Hepatocyte (in vitro differentiated cells): ENCODE data around the gene CD160. TPM values are rescaled to one million over a fixed set of nuclear protein-coding genes. Genes with fewer than 3 reads are reported as not detected.
A peak's percentile ranks its signal among the peaks of the same experiment; 100 is the strongest.

Experiments used
- DNase-seq: peaks from one replicate; pipeline ENCODE4 v3.0.0-alpha.2; 2016; ENCODE audit warnings: low spot score
- H2AFZ ChIP-seq: fragments of 200-600 bp; sonication (generic); 2 replicates; pipeline ENCODE4 v1.6.0; 2016; ENCODE audit warnings: antibody characterized with exemption, mild to moderate bottlenecking
- H3K27ac ChIP-seq: fragments of 200-600 bp; sonication (generic); 2 replicates; pipeline ENCODE4 v1.5.1; 2016; ENCODE audit warnings: mild to moderate bottlenecking
- H3K27me3 ChIP-seq: fragments of 200-600 bp; sonication (generic); 2 replicates; pipeline ENCODE4 v1.6.1; 2016
- H3K36me3 ChIP-seq: fragments of 200-600 bp; sonication (generic); replicated peaks from 2 replicates; pipeline ENCODE4 v1.5.1; 2016; ENCODE audit warnings: low read depth; ENCODE audit not compliant: insufficient read depth
- H3K4me1 ChIP-seq: fragments of 200-600 bp; sonication (generic); 2 replicates; pipeline ENCODE4 v1.5.1; 2016; ENCODE audit warnings: mild to moderate bottlenecking, moderate library complexity; ENCODE audit not compliant: insufficient read depth
- H3K4me2 ChIP-seq: fragments of 200-600 bp; sonication (generic); 2 replicates; pipeline ENCODE4 v1.6.0; 2016
- H3K4me3 ChIP-seq: fragments of 200-600 bp; sonication (generic); 2 replicates; pipeline ENCODE4 v1.5.1; 2016; ENCODE audit warnings: mild to moderate bottlenecking
- H3K79me2 ChIP-seq: fragments of 200-600 bp; sonication (generic); 2 replicates; pipeline ENCODE4 v1.6.0; 2017; ENCODE audit warnings: mild to moderate bottlenecking
- H3K9me2 ChIP-seq: fragments of 200-600 bp; sonication (generic); replicated peaks from 2 replicates; pipeline ENCODE4 v1.6.0; 2017; ENCODE audit warnings: mild to moderate bottlenecking; ENCODE audit not compliant: insufficient read depth
- H3K9me3 ChIP-seq: fragments of 200-600 bp; sonication (generic); 2 replicates; pipeline ENCODE4 v1.5.1; 2016; ENCODE audit warnings: low read depth, mild to moderate bottlenecking
- H4K20me1 ChIP-seq: fragments of 200-600 bp; sonication (generic); 2 replicates; pipeline ENCODE4 v1.6.0; 2016; ENCODE audit warnings: mild to moderate bottlenecking; ENCODE audit not compliant: insufficient read depth, poor library complexity, severe bottlenecking
- CTCF ChIP-seq: fragments of 200-600 bp; sonication (generic); IDR thresholded peaks from 2 replicates; pipeline ENCODE4 v1.5.1; 2016; ENCODE audit warnings: antibody characterized with exemption, mild to moderate bottlenecking; ENCODE audit not compliant: poor library complexity
- EZH2 ChIP-seq: fragments of 200-600 bp; sonication (generic); IDR thresholded peaks from 2 replicates; pipeline ENCODE4 v1.6.1; 2016; ENCODE audit warnings: antibody characterized with exemption, mild to moderate bottlenecking, borderline replicate concordance
- EZH2phosphoT487 ChIP-seq: fragments of 200-600 bp; sonication (generic); IDR thresholded peaks from one replicate; pipeline ENCODE4 v1.6.1; 2018; ENCODE audit warnings: antibody characterized with exemption, mild to moderate bottlenecking, low read depth, moderate library complexity; ENCODE audit not compliant: unreplicated experiment, severe bottlenecking
- WGBS: methylation state at CpG from one replicate; pipeline ENCODE4 v1.1.6; 2016; ENCODE audit warnings: low lambda C conversion rate; ENCODE audit errors: missing lambda C conversion rate; 5-methylcytosine and 5-hydroxymethylcytosine counted together
- polyA plus RNA-seq: library from polyadenylated mRNA; unstranded; fragments of >200 nt; fragmentation: Nextera tagmentation; extraction: Ambion mirVana; gene quantifications from 2 replicates; pipeline ENCODE4 v1.2.1, GENCODE V29; 2016
- total RNA-seq: library from RNA; depleted of rRNA; stranded (reverse); fragments of >200 nt; gene quantifications from 2 replicates; pipeline ENCODE4 v1.2.3, GENCODE V29; 2014

CD160 gene
- total and polyA plus RNA-seq, 2 experiments from 2014 or later, result not detected

GRCh38 chr1:145771056-145771455 lies 51.8 kb downstream of the CD160 start:
- H2AFZ ChIP-seq, result no peak overlapping the region
- no peak for DNase-seq
- TF ChIP-seq EZH2phosphoT487 (no peak), CTCF (no peak), EZH2 (no peak)
- H4K20me1 ChIP-seq, result no peaks in the 10 kb centered on the region
- no peaks in the 10 kb centered on the region for H3K36me3 ChIP-seq
- no peak overlapping the region for H3K27ac ChIP-seq
- peaks cover 5% of the 10 kb centered on the region for H3K79me2 ChIP-seq
- no peaks in the 10 kb centered on the region for H3K9me2 ChIP-seq
- no peaks in the 10 kb centered on the region for H3K4me1 ChIP-seq
- no peaks in the 10 kb centered on the region for H3K9me3 ChIP-seq
- 96% methylated on average over 1 of the region's 1 CpG for WGBS
- H3K4me2 ChIP-seq, result no peak overlapping the region
- H3K27me3 ChIP-seq, result no peaks in the 10 kb centered on the region
- no peak overlapping the region for H3K4me3 ChIP-seq

GRCh38 chr1:145773423-145773822 lies 54.1 kb downstream of the CD160 start:
- Histone ChIP-seq H2AFZ (no peak overlapping the region), H3K4me1 (no peaks in the 10 kb centered on the region), H3K79me2 (peaks cover 9% of the 10 kb centered on the region), H3K4me3 (no peak overlapping the region), H3K36me3 (no peaks in the 10 kb centered on the region), H3K9me2 (no peaks in the 10 kb centered on the region), H3K27me3 (no peaks in the 10 kb centered on the region), H3K27ac (peak overlapping the region; percentile 56), H3K9me3 (no peaks in the 10 kb centered on the region), H4K20me1 (no peaks in the 10 kb centered on the region), H3K4me2 (no peak overlapping the region)
- TF ChIP-seq EZH2 (no peak), EZH2phosphoT487 (no peak), CTCF (no peak)
- DNase-seq, result no peak
- WGBS, result 100% methylated on average over 1 of the region's 1 CpG

DNA sequence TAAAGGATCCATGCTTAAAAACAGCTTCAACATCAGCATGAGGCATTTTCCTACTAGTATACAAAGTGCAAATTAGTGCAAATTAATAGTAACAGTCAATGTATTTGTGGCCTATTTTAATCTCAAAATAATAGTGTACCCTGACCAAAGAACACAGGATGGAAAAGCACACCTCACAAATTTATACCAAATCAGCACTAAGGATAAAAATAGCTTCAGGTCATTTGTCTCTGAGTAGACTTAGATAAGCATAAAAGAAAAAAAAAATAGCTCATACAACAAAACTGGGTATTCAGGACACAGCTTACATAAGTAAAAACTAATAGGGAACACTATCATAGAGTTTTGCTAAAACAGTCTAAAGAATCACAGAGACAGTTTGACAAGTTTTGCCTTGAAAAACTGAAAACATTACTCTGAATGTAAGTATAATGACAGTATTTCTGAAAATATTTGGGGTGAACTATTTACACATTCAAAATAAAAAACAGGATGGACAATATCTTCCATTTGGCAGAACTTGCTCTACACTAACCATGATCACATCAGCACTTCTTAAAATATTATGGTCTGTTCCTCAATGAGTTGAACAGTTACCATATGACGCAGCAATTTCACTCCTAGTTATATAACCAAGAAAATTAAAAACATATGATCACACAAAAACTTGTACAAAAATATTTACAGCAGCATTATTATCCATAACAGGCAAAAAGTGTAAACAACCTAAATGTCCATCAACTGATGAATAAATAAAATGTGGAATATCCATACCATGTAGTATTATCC lies 58.3 kb downstream of the CD160 start:
- Histone ChIP-seq H3K4me1 (no peaks in the 10 kb centered on the region), H3K79me2 (peaks cover 12% of the 10 kb centered on the region), H3K27ac (no peak overlapping the region), H3K9me2 (no peaks in the 10 kb centered on the region), H3K4me2 (no peak overlapping the region), H2AFZ (no peak overlapping the region), H3K27me3 (no peaks in the 10 kb centered on the region), H3K36me3 (no peaks in the 10 kb centered on the region), H3K4me3 (no peak overlapping the region), H3K9me3 (no peaks in the 10 kb centered on the region), H4K20me1 (no peaks in the 10 kb centered on the region)
- no peak for DNase-seq
- 93% methylated on average over 1 of the region's 1 CpG for WGBS
- no peak for TF ChIP-seq CTCF
- TF ChIP-seq EZH2, result no peak
- TF ChIP-seq EZH2phosphoT487, result no peak
